Esophagus muscularis mucosa (tissue), 4 donors: ENCODE data around the gene RALGDS.

Source experiments
- CTCF ChIP-seq, 3 experiments: fragments of 200-600 bp in 2 of 3; fragments of 450-650 bp in 1 of 3; sonication (generic) in 2 of 3; IDR thresholded peaks; one replicate each; pipeline ENCODE4 v1.5.1; 2017 to 2019; ENCODE audit warnings: antibody characterized with exemption in 3 of 3, mild to moderate bottlenecking in 2 of 3, moderate library complexity in 1 of 3
- EP300 ChIP-seq: sonication (generic); formaldehyde crosslinking; IDR thresholded peaks from one replicate; pipeline ENCODE4 v1.6.1; 2017; ENCODE audit warnings: antibody characterized with exemption
- POLR2A ChIP-seq: fragments of 450-650 bp; IDR thresholded peaks from one replicate; pipeline ENCODE4 v1.6.1; 2017; ENCODE audit warnings: antibody characterized with exemption, moderate library complexity, mild to moderate bottlenecking, low read depth
- POLR2AphosphoS5 ChIP-seq, 2 donors: sonication (generic); formaldehyde crosslinking; IDR thresholded peaks; one replicate each; pipeline ENCODE4 v1.6.1; 2017; ENCODE audit warnings: antibody characterized with exemption in 2 of 2

DNA sequence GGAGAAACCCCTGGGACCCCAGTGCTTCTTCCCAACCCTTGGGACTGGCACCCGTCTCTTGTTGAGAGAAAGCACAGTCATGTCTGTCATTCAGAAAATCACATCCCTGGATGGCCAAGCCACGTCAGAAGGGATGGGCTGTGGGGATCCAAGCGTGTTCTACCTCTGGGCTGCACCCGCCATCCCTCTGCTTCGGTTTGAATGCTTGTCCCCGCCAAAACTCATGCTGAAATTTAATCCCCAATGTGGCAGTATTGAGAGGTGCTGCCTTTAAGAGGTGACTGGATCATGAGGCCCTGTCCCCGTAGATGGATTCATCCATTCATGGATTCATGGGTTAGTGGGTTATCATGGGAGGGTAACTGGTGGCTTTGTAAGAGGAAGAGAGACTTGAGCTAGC, 32.3 kb downstream of the RALGDS start:
- TF ChIP-seq CTCF (IDR thresholded peaks at IDR 0.05): no peak
- no peak for TF ChIP-seq POLR2AphosphoS5 (IDR thresholded peaks at IDR 0.05)
- no peak for TF ChIP-seq EP300
- no peak for TF ChIP-seq POLR2A
